M059J (cell line): ENCODE data around the gene SLC35F3. TPM values are rescaled to one million over a fixed set of nuclear protein-coding genes. Genes with fewer than 3 reads are reported as not detected.
A peak's percentile ranks its signal among the peaks of the same experiment; 100 is the strongest.
"Not testable (repeated sequence)": the region's sequence is repeated elsewhere in the genome, so short reads cannot be mapped to it uniquely, and the experiment has no call there.

Experiments used
- DNase-seq: peaks from one replicate; pipeline ENCODE4 v3.0.0-alpha.2; 2012; ENCODE audit warnings: low read depth
- total RNA-seq: library from RNA; depleted of rRNA; stranded (reverse); fragments of >200 nt; shearing (Covaris generic); gene quantifications from 2 replicates; pipeline ENCODE4 v1.2.3, GENCODE V29; 2014

The SLC35F3 gene
- total RNA-seq, 1 experiment from 2014 or later = 0.64 TPM

DNA sequence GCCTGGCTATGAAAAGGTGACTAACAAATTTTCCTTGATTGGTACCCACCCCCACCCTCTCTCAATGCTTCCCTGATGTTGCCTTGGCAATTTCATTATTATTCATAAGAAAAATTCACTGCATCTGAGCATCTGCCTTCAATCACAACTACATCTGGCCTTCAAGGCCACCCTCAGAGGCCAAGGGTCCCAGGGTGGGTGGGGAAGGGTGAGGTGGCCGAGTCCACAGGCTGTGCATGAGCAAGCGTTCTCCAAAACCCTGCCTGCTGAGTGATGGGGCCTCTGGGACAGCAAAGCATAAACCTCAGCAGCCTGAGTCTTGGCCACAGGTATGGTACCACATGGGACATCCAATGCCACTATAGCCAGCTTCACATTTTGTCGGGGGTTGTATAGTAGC lies 198.7 kb downstream of the SLC35F3 start:
- DNase-seq = no peak

DNA sequence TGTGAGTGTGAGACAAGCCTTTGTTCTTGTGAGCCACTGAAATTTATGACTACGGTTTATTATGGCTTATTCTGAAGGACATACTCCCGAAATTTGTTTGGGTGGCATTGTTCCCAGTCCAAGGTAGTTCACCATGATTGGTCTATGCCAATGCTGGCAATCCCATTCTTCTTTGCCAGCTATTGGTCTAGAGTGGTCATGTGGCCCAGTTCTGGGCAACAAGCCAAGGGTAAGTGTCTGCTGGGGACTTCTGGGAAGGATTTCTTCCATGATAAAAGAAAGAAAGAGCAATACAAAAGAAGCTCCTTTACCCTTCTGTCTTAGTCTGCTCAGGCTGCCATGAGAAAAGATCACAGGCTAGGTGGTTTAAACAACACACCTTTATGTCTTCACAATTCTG lies 201.6 kb downstream of the SLC35F3 start:
- DNase-seq = no peak

- no peak for DNase-seq
Observed at GRCh38 chr1:234107416-234108021, 203.0 kb downstream of the SLC35F3 start.

- DNase-seq = no peak
Observed at GRCh38 chr1:234108921-234109320, 204.4 kb downstream of the SLC35F3 start.

GRCh38 chr1:234109840-234110239 lies 205.4 kb downstream of the SLC35F3 start:
- DNase-seq = no peak

DNA sequence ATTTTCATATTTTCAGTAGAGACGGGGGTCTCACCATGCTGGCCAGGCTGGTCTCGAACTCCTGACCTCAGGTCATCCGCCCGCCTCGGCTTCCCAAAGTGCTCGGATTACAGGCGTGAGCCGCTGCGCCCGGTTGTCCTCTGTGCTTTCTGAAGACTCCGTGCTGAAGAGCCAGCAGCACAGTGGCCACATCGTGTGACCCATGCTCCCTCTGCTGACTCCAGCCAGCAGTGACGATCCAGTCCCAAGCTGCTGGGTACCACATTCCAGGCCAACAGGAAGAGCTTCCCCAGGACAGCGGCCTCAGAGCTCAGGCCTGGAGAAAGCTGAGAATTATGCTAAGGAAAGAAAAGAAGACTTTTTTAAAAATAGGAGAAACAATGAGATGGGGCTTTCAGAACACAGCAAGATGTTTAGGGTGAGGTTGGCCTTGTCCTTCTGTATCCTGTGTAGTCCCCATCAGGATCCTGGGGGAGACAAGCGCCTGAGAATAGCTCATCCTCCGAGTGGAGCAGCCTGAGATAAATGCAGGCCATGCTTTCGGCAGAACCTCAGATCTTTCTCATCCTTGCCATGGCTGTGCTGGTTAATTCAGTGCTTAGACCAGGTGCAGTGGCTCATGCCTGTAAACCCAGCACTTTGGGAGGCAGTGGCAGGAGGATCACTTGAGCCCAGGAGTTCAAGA lies 207.1 kb downstream of the SLC35F3 start:
- DNase-seq = peak; percentile 75

DNA sequence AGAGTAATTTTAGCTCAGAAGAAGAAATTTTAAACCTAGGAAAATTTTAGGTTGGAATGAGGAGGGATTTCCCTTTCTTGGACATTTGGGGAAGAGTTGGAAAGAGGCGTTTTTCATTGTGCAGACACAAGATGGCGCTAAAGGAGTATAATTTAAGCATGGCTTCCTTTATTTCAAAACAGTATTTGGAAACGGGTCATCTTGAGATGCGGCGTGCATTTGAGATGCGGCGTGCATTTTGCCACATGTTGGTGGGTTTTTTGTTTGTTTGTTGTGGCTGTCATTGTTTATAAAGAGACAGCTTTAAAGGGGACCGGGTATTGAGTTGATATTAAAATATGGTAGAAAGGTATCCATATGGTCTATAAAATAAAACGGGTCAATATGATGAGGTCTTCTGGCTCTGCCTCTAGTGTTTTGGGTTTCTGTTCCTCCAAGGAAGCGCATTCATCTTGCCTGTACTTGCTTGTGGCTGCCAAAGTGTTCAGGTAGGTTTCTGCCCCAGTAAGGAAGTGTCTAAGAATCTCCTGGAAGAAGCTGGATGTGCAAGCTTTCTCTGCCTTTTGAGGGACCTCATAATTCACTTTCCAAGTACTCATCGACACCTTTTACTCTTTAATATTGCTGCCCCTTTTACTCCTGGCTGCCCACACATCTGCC lies 210.3 kb downstream of the SLC35F3 start:
- DNase-seq = peak; percentile 62

DNA sequence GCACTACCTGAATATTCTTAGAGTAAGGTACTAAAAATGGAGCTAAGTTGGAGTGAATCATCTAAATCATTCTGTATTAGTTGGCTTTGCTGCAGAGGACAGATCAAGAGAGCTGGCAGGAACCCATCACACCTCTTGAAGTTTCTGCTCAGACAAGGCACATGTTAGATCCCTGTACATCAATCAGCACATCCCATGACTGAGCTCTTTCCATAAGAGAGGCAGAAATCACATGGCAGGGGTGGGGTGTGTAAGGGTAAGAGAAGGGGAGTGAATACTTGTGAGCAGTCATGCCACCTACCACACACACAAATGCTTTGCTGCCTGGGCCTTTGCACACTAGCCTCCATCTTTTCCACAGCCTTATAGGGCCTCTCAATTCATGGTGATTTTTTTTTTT lies 214.4 kb downstream of the SLC35F3 start:
- no peak for DNase-seq

- no peak for DNase-seq
Observed at GRCh38 chr1:234119431-234119830, 215.0 kb downstream of the SLC35F3 start.

GRCh38 chr1:234120327-234120944 lies 216.0 kb downstream of the SLC35F3 start:
- no peak for DNase-seq

GRCh38 chr1:234121659-234122058 lies 217.2 kb downstream of the SLC35F3 start:
- not testable (repeated sequence) for DNase-seq

DNA sequence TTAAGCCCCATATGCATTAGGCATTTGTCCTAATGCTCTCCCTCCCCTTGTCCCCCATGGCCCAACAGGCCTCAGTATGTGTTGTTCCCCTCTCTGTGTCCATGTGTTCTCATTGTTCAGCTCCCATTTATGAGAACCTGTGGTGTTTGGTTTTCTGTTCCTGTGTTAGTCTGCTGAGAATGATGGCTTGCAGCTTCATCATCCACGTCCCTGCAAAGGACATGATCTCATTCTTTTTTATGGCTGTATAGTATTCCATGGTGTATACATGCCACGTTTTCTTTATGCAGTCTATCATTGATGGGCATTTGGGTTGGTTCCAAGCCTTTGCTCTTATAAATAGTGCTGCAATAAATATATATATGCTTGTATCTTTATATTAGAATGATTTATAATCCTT lies 218.1 kb downstream of the SLC35F3 start:
- DNase-seq = not testable (repeated sequence)

GRCh38 chr1:234123867-234124266 lies 219.4 kb downstream of the SLC35F3 start:
- DNase-seq = no peak

GRCh38 chr1:234125283-234125682 lies 220.8 kb downstream of the SLC35F3 start:
- peak; percentile 59 for DNase-seq

GRCh38 chr1:234125714-234126113 lies 221.2 kb downstream of the SLC35F3 start:
- DNase-seq = no peak

DNA sequence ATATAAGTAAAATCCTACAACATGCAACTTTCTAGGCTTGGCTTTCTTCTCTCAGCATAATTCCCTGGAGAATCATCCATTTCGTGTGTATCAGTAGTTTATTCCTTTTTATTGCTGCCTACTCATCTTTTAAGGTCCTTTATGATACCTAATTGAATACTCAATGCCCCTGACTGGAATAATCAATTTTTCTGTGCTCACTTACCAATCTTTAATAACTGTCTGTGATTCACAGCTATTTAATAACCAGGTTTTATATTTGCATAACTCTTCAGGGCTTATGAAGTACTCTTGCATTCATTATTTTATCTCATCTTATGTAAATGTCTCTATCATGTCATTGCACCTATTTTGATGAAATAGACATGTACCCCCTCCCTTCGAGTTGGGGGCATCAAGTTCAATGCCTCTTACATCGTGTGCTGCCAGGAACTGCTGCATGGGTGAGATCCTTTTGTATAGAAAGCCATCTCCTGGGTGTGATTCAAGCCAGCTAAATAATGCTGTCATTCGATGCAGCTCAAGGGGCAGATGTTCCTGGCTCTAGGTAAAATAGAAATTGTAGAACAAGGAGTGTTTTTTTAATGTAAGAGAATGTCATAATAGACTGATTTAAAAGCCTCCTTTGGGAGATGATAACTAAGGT lies 222.7 kb downstream of the SLC35F3 start:
- no peak for DNase-seq

GRCh38 chr1:234132795-234133194 lies 228.3 kb downstream of the SLC35F3 start:
- DNase-seq = no peak

DNA sequence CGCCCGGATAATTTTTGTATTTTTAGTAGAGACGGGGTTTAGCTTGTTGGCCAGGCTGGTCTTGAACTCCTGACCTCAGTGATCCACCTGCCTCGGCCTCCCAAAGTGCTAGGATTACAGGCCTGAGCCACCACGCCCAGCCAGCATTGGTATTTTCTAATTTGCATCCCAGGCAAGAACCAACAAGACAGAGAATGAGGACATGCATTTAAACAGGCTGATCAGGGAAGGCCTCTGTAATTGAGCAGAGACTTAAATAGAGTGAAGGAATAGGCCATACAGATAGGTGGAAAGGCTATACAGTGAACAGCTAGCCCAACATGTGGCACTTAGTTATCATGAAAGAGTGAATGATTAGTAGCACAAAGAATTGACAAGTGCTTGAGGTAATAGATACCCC lies 230.4 kb downstream of the SLC35F3 start:
- no peak for DNase-seq

DNA sequence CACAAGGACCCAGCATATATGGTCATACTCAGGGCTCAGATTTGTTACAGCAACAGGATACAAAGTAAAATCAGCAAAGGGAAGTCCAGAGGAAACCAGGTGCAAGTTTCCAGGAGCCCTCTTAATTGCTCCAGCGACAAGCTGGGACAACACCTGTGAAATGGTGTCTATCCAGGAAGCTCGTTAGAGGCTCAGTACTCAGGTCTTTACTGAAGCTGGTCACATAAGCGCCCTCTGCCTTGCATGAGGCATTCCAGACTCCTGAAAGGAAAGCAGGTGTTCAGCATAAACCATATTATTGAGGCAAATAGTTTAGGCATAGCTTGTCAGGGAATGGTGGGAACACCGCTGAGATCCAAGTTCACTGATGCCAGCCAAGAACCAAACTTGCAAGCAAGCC lies 231.0 kb downstream of the SLC35F3 start:
- no peak for DNase-seq

DNA sequence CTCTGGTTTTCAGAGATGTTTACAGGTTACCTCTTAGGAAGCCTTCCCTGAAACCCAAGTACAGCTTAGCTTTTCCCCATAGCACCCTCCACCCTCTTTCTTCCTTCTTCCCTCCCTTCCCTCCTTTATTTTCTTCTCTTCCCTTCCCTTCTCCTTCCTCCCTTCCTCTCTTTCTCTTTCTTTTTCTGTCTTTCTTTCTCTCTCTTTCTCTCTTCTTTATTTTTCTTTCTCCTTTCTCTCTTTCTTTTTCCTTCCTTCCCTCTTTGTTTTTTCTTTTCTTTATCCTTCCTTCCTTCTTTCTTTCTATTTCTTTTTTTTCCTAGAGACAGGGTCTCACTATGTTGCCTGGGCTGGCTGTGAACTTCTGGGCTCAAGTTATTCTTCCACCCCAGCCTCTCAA lies 231.6 kb downstream of the SLC35F3 start:
- DNase-seq = no peak

DNA sequence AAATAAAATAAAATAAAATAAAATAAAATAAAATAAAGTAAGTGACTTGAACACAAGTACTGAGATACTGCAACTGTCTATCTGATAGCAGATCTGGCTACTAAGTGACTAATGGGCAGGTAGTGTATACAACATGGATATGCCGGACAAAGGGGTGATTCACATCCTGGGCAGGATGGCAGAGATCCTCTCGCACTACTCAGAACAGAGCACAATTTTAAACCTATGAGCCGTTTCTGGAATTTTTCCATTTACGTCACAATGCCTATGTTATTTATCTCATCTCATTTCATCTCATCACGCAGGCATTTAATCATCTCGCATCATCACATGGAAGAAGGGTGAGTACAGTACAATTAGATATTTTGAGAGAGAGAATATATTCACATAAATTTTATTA lies 235.5 kb downstream of the SLC35F3 start:
- peak; percentile 98 for DNase-seq

GRCh38 chr1:234140388-234140787 lies 235.9 kb downstream of the SLC35F3 start:
- DNase-seq = no peak
